ENCODE results near the gene RAPGEF2. TPM values are rescaled to one million over a fixed set of nuclear protein-coding genes. Genes with fewer than 3 reads are reported as not detected.

Gene RAPGEF2
- total and polyA plus RNA-seq, 9 of the 15 experiments (the other 6 are each of a cell fraction or from before 2014, with no cell fraction given), result 3.1 to 32.6 (median 23.1) TPM

DNA sequence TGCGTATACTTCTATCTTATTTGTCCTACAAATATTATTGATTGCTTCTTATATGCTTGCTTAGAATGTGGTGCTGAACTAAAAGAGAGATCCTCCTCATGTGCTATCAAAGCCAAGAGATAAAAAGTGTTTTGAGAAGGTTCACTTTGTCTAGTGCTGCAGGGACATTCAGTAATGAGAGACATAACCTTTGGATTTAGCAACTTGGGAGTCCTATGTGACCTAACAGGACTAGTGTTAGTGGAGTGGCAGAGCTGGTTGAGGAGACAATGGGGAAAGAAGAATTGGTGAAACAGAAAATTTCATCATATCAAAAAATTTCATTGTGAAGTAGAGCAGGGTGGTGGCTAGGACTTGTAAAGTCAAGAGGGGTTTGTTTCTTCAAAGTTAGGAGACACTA lies 117.0 kb downstream of the RAPGEF2 start:
- H3K9me3 ChIP-seq (replicated peaks; ENCODE audit: control insufficient read depth, insufficient read depth, low read depth, low read length), result no peaks in the 10 kb centered on the region
- H2AFZ ChIP-seq (ENCODE audit: low read depth, low read length), result no peak overlapping the region
- no peaks in the 10 kb centered on the region for H3K36me3 ChIP-seq (ENCODE audit: control insufficient read depth, insufficient read depth, low read length)
- no peak for ATAC-seq
- whole genome bisulfite sequencing (ENCODE audit: insufficient coverage, low coverage, missing lambda C conversion rate), result 95% methylated on average over 1 of the region's 1 CpG
- peaks cover 2% of the 10 kb centered on the region; the same call in 1 of the 3 replicates for H3K79me2 ChIP-seq (ENCODE audit: control insufficient read depth, insufficient read depth, low read length)
- no TSS peak for BruUV-seq (replicated peaks)
- TF ChIP-seq ERF (CRISPR knock-in tag; IDR thresholded peaks at IDR 0.05), result no peak
- no peak for TF ChIP-seq TFE3 (CRISPR knock-in tag; IDR thresholded peaks at IDR 0.05)
- no peak for TF ChIP-seq CSDE1 (IDR thresholded peaks at IDR 0.05)
- TF ChIP-seq ZBTB12 (CRISPR knock-in tag; IDR thresholded peaks at IDR 0.05), result no peak
- no peaks in the 10 kb centered on the region for H3K9me1 ChIP-seq (ENCODE audit: control insufficient read depth, insufficient read depth, low read length)
- in situ Hi-C loops (cut with MboI) (loop anchor here (25.0 kb wide), 1 partner anchor 983 kb away; no protein-coding TSS in a partner anchor), intact Hi-C loops (cut with micrococcal nuclease) (no loop called here)
- H3K27me3 ChIP-seq (ENCODE audit: control insufficient read depth in 2 of 2, insufficient read depth in 2 of 2, low read length in 2 of 2), result no peaks in the 10 kb centered on the region
- H3K4me3 ChIP-seq, result no peak overlapping the region
- H3K27ac ChIP-seq (ENCODE audit: extremely low read depth, low read depth, low read length), result no peak overlapping the region
- ChIA-PET CTCF (ENCODE audit: low intra/inter-chr PET ratio) (no interaction called here), POLR2A (no interaction called here)
- no peak overlapping the region for H3K4me2 ChIP-seq (ENCODE audit: insufficient read depth, low read length)
- no peak for FAIRE-seq
- DNase-seq (ENCODE audit: extremely low read depth in 1 of 4, low spot score in 3 of 4), result no peak
- peaks cover 5% of the 10 kb centered on the region; the same call in 1 of the 2 replicates for H4K20me1 ChIP-seq (replicated peaks; ENCODE audit: control insufficient read depth, insufficient read depth, low read length)
- H3K9ac ChIP-seq (ENCODE audit: insufficient read depth in 1 of 2, low read depth in 2 of 2, low read length in 2 of 2), result no peak overlapping the region
- H3K4me1 ChIP-seq (replicated peaks in 1 of 2; ENCODE audit: control insufficient read depth in 2 of 2, insufficient read depth in 2 of 2, low read length in 2 of 2), result no peaks in the 10 kb centered on the region
